Left renal pelvis (tissue), 4 donors: ENCODE results near the gene SPTBN4. TPM values are rescaled to one million over a fixed set of nuclear protein-coding genes. Genes with fewer than 3 reads are reported as not detected.
A peak's percentile ranks its signal among the peaks of the same experiment; 100 is the strongest.
"Not testable (repeated sequence)": the region's sequence is repeated elsewhere in the genome, so short reads cannot be mapped to it uniquely, and the experiment has no call there.

Experiments
- DNase-seq, 4 donors: peaks; one replicate each; pipeline ENCODE4 v3.0.0-alpha.2; 2013; ENCODE audit warnings: low read depth in 4 of 4, low spot score in 3 of 4
- polyA plus RNA-seq, 4 donors: library from polyadenylated mRNA; unstranded; fragments of 120-200 nt; gene quantifications; one replicate each; pipeline ENCODE4 v1.2.1, GENCODE V29; 2013; ENCODE audit not compliant: insufficient read length in 4 of 4

Gene SPTBN4
- polyA plus RNA-seq, 4 donors = 1.2 to 3.3 (median 1.8) TPM

DNA sequence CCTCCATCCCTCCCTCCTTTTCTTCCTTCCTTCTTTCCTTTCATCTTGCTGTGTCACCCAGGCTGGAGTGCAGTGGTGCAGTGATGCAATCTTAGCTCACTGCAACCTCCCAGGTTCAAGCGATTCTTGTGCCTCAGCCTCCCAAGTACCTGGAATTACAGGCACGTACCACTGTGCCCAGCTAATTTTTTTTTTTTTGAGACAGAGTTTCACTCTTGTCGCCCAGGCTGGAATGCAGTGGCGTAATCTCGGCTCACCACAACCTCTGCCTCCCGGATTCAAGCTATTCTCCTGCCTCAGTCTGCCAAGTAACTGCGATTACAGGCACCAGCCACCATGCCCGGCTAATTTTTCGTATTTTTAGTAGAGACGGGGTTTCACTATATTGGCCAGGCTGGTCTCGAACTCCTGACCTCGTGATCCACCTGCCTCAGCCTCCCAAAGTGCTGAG lies 3.2 kb upstream of the SPTBN4 start:
- not testable (repeated sequence) for DNase-seq

DNA sequence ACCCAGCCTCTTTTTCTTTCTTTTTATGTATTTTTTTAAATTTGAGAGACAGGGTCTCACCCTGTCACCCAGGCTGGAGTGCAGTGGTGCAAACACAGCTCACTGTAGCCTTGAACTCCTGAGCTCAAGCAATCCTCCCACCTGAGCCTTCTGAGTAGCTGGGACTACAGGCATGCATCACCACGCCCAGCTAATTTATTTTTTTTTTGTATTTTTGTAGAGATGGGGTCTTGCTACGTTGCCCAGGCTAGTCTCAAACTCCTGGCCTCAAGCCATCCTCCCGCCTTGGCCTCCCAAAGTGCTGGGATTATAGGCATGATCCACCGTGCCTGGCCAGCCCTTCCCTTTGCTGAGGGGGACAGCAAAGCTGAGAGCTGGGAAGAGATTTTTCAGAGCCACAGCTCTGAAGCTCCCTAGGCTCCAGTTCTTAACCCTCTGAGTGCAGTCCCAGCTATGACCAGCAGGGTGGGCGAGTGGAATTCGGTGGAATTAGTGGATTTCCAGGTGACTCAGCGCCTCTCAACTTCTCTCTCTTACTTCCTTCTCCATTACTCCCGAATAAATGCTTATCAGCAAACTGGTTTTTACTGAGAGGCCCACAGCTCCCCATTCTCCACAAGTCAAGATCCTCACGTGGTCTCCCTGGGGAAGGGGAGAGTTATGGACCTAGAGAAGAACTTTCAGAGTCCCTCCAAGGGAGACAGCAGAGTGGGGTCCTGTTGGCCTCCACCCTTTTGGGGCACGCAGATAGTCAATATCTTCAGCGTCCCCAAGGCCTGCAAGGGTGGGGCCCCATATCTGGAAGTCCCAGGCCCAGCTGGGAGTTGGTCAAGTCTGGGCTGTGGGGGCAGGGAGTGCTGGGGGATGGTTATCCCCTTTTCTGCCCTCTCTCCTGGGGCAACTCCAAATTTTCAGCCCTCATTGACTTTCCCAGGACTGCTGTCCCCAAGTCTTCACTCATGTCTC lies 2.5 kb upstream of the SPTBN4 start:
- peak in 1 of 4 donors; percentile 62 for DNase-seq

DNA sequence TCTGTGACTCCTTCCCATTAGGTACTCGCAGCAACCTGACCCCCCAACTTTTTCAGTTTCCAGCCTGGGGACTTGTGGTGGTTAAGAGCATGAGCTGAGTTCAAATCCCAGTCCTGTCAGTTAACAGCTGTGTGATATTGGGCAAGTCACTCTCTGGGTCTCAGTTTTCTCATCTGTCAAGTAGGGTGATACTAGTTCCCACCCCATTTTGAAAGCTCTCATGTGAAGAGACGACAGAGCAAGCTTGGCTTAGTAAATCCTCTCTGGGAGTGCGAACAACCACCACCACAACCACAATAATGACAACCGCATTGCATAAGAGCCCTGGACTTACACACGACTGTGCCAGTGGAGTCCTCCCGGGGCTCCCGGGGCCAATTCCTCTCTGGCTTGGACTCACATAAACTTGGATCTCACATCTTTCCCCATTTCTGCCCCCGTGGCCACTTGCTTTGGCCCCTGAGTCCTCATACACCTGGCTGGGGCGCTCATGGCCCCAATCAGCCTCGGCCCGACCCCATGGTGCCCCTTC lies 1.7 kb upstream of the SPTBN4 start:
- no peak for DNase-seq

DNA sequence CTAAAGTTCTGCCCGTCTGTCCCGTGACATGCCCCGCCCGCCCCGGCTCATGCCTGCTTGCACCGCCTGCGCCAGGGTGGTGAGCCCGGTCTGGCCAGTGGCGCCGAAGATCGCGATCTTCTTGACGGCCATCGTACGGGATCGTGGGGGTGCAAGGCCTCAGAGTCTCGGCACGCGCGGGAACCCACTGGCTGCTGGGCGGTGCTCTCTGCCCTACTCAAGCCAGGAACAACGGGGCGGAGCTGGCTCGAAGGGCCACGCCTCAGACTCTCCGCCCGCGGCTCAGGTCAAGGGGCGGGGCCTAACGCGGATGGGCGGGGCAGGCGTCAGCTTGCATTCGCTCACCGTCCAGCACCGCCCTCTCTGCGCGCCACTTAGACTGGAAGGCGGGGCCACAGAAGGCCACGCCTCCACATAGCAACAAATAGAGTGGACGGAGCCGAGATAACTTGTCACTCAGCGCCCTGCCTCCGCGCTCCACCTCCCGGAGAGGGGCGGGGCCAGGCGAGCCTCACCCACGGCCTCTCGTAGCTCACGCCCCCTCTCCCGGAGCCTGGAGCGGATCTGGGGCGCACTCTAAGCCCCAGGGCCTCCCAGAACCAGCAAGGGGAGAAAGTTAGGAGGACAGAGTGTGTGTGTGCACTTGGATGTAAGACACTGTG lies 1.1 kb upstream of the SPTBN4 start, which contains the start of gene BLVRB:
Gene BLVRB, minus strand, starts transcription at position 189 of the 662 bp plus-strand sequence. Its CDS starts 57 bp downstream, at position 132.
- DNase-seq = peak; percentile 97 to 99 (median 98)

DNA sequence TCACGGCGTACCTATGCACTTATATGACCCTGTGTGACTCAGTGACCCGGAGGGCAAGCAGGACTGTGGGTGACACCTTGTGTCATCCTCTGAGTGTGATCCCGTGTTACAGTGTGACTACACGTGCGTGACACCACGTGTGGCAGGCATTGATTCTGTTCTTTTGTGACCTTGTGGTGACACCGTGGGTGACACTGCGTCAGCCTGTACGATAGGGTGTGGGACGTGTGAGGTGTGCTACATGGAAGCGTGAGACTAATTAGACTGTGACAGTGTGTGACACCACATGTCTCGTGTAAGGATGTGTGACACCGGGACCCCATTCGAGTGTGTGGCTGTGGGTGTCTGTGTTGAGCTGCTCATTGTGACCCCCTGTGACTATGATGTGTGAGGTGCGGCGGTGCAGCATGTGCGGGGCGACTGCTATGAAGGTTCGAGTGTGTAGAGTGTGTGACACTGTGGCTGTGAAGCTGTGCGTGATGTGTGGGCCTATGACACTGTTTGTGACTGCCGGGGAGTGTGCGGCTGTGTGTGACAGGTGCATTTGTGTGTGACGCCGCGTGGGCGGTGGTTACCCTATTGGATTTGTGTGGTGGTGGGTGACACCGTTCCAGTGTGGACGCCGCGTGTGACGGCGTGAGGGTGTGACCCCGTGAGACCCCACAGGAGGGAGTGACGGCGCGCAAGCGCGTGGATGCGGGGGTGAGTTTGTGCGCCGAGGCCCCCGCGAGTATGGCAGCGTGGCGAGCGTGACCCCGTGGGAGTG lies 399 bp upstream of the SPTBN4 start:
- DNase-seq = no peak

DNA sequence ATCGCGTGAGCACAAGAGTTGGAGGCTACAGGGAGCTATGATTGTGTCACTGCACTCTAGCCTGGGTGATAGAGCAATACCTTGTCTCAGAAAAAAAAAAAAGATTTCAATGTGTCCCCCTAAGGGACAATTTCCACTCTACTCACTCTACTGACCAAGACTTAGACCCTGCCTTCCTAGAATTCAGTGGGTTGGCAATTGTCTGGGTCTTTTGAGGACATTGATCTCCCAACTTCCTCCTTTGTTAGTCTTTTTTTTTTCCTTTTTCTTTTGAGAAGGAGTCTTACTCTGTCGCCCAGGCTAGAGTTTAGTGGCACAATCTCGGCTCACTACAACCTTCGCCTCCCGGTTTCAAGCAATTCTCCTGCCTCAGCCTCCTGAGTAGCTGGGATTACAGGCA lies 2.2 kb downstream of the SPTBN4 start:
- no peak for DNase-seq

DNA sequence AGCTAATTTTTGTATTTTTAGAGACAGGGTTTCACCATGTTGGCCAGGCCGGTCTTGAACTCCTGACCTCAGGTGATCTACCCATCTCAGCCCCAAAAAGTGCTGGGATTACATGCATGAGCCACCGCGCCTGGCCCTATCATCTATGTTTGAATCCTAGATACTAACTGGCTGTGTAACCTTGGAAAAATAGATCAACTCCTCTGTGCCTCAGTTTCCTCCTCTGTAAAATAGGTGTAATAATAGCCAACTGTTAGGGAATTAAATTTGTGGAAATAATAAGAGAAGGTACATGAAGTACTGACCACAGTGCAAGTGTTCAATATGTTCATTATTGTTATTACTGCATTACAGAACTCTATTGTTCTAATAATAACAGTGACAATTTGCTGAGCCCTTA lies 4.3 kb downstream of the SPTBN4 start:
- DNase-seq = no peak

DNA sequence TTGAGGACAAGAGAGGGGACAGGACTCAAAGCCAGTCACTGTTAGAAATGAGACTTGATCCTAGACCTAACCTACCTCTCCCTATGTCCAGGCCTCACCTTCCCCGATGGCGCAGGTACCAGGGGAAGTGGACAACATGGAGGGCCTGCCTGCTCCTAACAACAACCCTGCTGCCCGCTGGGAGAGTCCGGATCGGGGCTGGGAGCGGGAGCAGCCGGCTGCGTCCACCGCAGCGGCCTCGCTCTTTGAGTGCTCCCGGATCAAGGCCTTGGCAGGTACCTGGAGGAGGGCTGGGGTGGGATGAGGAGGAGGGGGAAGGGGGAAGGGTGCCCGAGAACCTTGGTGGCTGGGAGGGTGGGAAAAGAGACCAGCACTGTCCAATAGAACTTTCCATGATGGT lies 5.7 kb downstream of the SPTBN4 start:
- DNase-seq = no peak

DNA sequence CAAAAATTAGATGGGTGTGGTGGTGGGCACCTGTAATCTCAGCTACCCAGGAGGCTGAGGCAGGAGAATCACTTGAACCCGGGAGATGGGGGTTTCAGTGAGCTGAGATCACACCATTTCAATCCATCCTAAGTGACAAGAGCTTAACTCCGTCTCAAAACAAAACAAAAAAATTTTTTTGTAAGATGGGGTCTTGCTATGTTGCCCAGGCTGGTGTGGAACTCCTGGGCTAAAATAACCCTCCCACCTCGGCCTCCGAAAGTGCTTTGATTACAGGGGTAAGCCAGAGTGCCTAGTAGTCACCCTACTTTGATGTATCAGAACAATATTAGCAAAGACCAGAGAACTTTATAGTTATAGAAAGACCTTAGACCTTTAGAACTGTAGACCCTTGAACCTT lies 7.9 kb downstream of the SPTBN4 start:
- DNase-seq = no peak

DNA sequence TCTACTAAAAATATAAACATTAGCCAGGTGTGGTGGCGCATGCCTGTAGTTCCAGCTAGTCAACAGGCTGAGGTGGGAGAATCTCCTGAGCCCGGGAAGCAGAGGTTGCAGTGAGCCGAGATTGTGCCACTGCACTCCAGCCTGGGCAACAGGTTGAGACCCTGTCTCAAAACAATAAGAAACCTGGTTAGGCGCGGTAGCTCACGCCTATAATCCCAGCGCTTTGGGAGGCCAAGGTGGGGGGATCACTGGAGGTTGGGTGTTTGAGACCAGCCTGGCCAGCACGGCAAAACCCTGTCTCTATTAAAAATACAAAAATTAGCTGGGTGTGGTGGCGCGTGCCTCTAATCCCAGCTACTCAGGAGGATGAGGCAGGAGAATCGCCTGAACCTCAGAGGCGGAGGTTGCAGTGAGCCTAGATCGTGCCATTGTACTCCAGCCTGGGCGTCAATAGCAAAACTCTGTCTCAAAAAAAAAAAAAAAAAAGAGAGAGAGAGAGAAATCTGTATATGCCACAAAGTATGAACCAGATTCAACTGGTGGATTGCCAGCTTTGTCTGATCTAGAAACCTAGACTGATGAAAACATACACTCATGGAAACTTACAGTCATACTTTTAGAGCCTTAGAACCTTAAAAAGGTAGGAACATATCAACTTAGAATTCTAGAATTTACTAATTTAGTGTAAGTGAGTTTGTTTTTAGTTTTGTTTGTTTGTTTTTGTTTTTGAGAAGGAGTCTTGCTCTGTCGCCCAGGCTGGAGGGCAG lies 9.3 kb downstream of the SPTBN4 start:
- DNase-seq = not testable (repeated sequence)

DNA sequence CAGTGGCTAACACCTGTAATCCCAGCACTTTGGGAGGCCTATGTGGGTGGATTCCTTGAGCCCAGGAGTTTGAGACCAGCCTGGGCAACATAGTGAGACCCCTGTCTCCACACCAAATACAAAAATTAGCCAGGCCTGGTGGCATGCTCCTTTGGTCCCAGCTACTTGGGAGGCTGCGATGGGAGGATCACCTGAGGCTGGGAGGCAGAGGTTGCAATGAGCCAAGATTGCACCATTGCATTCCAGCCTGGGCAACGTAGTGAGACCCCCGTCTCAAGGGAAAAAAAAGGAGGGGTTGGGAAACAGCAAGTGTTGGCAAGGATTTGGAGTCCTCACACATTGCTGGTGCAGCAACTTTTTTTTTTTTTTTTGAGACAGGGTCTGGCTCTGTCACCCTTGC lies 19.2 kb downstream of the SPTBN4 start:
- no peak for DNase-seq

DNA sequence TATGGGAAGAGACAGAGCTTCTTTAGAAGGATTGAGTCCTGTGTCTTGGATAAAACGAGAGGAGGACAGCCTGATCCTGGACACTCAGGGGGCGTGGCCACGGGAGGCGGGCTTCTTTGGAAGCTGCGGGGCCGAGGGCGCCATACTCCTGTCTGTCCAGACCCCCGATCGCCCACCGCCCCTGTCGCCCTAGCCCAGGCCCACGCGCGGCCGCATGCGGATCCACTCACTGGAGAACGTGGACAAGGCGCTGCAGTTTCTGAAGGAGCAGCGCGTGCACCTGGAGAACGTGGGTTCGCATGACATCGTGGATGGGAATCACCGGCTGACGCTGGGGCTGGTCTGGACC lies 23.1 kb downstream of the SPTBN4 start:
- DNase-seq = no peak

DNA sequence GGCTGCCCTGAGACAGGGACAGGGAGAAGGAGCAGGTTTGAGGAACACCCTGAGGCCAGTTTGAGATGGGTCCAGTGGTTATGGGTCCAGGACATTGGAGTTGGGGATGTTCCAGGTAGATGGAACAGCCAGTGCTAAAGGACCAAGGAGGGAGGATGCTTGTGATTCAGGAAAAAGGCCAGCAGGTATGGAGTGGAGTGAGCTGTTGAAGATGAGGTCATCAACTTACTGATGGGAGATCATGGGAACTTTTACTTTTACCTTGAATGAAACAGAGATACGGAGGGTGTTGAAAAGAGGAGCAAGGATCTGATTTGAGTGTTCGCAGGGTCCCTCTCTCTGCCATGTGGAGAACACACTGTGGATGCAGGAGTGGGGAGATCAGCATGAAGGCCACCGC lies 25.5 kb downstream of the SPTBN4 start:
- DNase-seq = no peak

DNA sequence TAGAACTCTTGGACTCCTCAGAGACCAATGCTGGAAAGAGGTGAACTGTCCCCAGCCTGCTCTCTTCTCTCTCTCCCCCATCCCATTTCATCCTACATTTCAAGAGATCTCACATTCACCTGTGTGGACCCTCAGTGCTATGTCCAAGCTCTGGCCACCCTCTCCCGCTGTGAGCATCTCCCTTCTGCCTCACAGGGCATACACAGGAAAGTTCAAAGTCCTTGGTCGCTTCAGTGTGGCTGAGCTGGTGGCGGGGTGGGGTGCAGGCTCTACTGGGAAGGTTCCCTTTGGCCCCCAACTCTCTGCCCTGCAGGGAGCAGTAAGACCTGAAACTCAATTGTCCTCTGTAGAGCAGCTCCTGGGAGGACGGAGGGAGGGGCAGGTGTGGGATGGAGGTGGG lies 27.0 kb downstream of the SPTBN4 start:
- DNase-seq = no peak

DNA sequence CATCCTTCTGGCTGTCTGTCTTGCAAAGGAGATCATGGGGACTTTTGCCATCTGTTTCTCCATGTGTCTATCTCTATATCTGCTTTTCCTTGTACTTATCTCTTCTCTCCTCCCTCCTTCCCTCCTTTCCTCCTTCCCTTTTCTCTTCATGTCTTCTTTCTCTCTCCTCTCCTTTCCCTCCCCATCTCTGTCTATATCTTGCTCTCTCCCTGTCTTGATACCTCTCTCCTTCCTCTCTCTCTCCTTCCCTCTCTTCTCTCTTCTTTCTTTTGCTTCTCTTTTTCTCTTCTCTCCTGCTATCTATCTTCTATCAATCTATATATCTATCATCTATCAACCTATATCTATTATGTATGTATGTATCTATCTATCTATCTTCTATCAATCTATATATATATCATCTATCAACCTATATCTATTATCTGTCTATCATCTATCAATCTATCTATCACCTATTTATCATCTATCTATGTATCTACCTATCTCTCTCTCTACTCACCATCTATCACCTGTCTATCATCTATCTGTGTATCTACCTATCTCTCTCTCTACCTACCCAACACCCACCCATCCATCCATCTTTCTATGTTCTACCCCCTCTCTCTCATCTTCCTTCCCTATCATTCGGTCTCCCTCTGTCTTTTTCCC lies 27.5 kb downstream of the SPTBN4 start:
- no peak for DNase-seq

DNA sequence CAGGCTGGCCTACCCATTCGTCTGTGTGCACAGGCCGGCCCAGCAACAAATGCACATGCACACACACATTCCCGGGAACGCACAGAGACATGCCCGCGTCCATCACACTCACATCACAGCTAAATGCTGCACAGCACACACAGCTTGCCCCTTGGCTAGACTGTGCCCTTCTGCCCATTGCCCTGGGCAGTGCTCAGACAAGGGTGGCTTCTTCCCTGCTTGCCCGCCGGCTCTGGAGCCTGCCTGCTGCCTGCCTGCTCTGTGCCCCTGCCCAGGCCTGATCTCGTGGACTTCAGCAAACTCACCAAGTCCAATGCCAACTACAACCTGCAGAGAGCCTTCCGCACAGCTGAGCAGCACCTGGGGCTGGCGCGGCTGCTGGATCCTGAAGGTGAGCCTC lies 30.4 kb downstream of the SPTBN4 start:
- DNase-seq = no peak

DNA sequence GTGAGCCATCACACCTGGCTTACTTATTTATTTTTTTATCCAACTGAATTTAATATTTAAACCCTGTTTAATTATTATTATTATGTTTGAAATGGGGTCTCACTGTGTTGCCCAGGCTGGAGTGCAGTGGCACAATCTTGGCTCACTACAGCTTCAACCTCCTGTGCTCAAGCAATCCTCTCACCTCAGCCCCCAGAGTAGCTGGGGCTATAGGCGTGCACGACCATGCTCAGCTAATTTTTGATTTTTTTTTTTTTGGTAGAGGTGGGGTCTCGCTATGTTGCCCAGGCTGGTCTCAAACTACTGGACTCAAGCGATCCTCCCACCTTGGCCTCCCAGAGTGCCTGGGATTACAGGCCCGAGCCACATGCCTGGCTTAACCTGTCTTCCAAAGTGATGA lies 32.5 kb downstream of the SPTBN4 start:
- no peak for DNase-seq

DNA sequence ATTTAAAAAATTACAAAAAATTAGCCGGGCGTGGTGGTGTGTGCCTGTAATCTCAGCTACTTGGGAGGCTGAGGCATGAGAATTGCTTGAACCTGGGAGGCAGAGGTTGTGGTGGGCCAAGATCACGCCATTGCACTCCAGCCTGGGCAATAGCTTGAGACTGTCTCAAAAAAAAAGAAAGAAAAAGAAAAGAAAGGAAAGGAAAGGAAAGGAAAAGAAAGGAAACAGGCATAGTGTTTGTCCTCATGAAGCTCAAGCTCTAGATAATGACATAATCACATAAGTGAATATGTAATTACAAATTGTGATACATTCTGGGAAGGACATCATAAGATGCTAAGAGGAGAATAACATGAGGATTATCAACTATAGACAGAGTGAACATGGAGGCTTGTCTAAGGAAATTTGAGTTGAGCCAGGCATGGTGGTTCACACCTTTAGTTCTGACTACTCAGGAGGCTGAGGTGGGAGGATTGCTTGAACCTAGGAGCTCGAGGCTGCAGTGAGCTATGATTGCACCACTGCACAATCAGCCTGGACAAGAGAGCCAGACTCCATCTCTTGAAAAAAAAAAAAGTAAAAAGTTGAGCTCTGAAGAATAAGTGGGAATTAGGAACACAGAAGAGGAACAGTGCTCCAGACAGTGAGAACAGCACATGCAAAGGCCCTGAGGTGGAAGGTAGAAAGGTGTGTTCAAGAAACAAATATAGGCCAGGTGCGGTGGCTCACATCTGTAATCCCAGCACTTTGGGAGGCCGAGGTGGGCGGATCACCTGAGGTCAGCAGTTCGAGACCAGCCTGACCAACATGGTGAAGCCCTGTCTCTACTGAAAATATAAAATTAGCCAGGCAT lies 34.1 kb downstream of the SPTBN4 start:
- DNase-seq = not testable (repeated sequence)

DNA sequence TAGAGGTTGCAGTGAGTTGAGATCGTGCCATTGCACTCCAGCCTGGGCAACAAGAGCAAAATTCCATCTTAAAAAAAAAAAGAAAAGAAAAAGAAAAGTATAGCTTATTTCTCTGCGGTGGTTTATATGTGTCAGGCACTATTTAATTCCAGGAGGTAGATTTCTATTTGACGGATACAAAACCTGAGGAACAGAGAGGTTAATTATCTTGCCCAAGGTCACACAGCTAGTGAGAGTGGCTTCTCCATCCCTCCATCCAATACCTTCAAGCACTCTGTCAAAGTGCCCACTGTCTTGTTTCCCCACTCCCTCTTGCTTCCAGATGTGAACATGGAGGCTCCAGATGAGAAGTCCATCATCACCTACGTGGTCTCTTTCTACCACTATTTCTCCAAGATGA lies 34.8 kb downstream of the SPTBN4 start:
- DNase-seq = no peak
